Neural progenitor cell (in vitro differentiated cells): ENCODE data around the gene C22orf15. TPM values are rescaled to one million over a fixed set of nuclear protein-coding genes. Genes with fewer than 3 reads are reported as not detected.

ENCODE experiments used
- DNase-seq: peaks from one replicate; pipeline ENCODE4 v3.0.0-alpha.2; 2016; ENCODE audit warnings: low spot score
- H2AFZ ChIP-seq: fragments of 200-600 bp; sonication (generic); replicated peaks from 2 replicates; pipeline ENCODE4 v1.6.1; 2016; ENCODE audit warnings: antibody characterized with exemption
- H3F3A ChIP-seq: fragments of 200-600 bp; sonication (generic); 2 replicates; pipeline ENCODE4 v1.6.1; 2016; ENCODE audit warnings: antibody characterized with exemption, low read depth
- H3K27ac ChIP-seq: fragments of 200-600 bp; sonication (generic); 2 replicates; pipeline ENCODE4 v1.5.1; 2016; ENCODE audit warnings: mild to moderate bottlenecking
- H3K27me3 ChIP-seq: fragments of 200-600 bp; sonication (generic); 2 replicates; pipeline ENCODE4 v1.6.1; 2016; ENCODE audit warnings: mild to moderate bottlenecking, moderate library complexity
- H3K36me3 ChIP-seq: fragments of 200-600 bp; sonication (generic); 2 replicates; pipeline ENCODE4 v1.5.1; 2016
- H3K4me1 ChIP-seq: fragments of 200-600 bp; sonication (generic); 2 replicates; pipeline ENCODE4 v1.6.1; 2016; ENCODE audit warnings: mixed run types
- H3K4me2 ChIP-seq: fragments of 200-600 bp; sonication (generic); 2 replicates; pipeline ENCODE4 v1.6.1; 2016
- H3K4me3 ChIP-seq: fragments of 200-600 bp; sonication (generic); 2 replicates; pipeline ENCODE4 v1.5.1; 2016
- H3K79me2 ChIP-seq: fragments of 200-600 bp; sonication (generic); 2 replicates; pipeline ENCODE4 v1.6.1; 2016; ENCODE audit warnings: low read depth
- H3K9ac ChIP-seq: fragments of 200-600 bp; sonication (generic); 2 replicates; pipeline ENCODE4 v1.6.1; 2016
- H3K9me3 ChIP-seq: fragments of 200-600 bp; sonication (generic); 2 replicates; pipeline ENCODE4 v1.5.1; 2016; ENCODE audit warnings: low read depth
- H4K20me1 ChIP-seq: fragments of 200-600 bp; sonication (generic); 2 replicates; pipeline ENCODE4 v1.6.1; 2016; ENCODE audit warnings: low read depth
- H3K27ac Mint-ChIP-seq: 3 replicates; pipeline ENCODE4 v1.8.0; 2021; ENCODE audit warnings: mixed read lengths
- H3K27me3 Mint-ChIP-seq: 2 replicates; pipeline ENCODE4 v1.8.0; 2022; ENCODE audit warnings: low read depth, mild to moderate bottlenecking, inconsistent platforms, moderate library complexity, mixed read lengths; ENCODE audit not compliant: insufficient read depth
- H3K36me3 Mint-ChIP-seq: 3 replicates; pipeline ENCODE4 v1.8.0; 2021; ENCODE audit warnings: mixed read lengths
- H3K4me1 Mint-ChIP-seq: 3 replicates; pipeline ENCODE4 v1.8.0; 2021; ENCODE audit warnings: mixed read lengths
- H3K4me3 Mint-ChIP-seq: 3 replicates; pipeline ENCODE4 v1.8.0; 2021; ENCODE audit warnings: mild to moderate bottlenecking, moderate library complexity, mixed read lengths
- H3K9me3 Mint-ChIP-seq: 3 replicates; pipeline ENCODE4 v1.8.0; 2020; ENCODE audit warnings: mixed read lengths
- EZH2 ChIP-seq: fragments of 200-600 bp; sonication (generic); IDR thresholded peaks from 2 replicates; pipeline ENCODE4 v1.6.1; 2017; ENCODE audit warnings: antibody characterized with exemption, mild to moderate bottlenecking, moderate library complexity
- EZH2phosphoT487 ChIP-seq: fragments of 200-600 bp; sonication (generic); IDR thresholded peaks from 2 replicates; pipeline ENCODE4 v1.6.1; 2017; ENCODE audit warnings: antibody characterized with exemption
- total RNA-seq: library from RNA; depleted of rRNA; stranded (reverse); fragments of >200 nt; gene quantifications from 2 replicates; pipeline ENCODE4 v1.2.3, GENCODE V29; 2015; ENCODE audit warnings: low replicate concordance
- TF ChIP-seq, protein P1 (sequence below): fragments of 200-600 bp; sonication (generic); IDR thresholded peaks from 2 replicates; pipeline ENCODE4 v1.5.1; 2017; ENCODE audit warnings: antibody characterized with exemption, mild to moderate bottlenecking

C22orf15 gene
- total RNA-seq, 1 donor from 2014 or later, result 0.56 TPM

DNA sequence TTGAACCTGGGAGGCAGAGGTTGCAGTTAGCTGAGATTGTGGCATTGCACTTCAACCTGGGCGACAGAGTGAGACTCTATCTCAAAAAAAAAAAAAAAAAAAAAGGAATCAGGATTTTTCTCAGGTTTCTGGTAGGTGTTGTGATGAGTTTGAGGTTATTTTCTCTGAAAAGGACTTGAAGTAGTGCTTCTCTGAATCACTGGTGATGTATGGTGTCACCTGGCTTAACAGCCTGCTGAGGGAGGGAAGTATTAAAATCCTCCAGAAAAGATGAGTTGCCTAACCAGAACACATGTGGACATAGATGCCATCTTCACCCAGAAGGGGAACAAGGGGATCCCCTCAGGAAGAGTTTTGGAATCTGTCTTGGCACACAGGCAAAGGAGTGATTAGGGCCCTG is 44.0 kb downstream of the C22orf15 start:
- Mint-ChIP-seq H3K9me3 (no peaks in the 10 kb centered on the region), H3K36me3 (peaks cover 42% of the 10 kb centered on the region), H3K4me1 (no peaks in the 10 kb centered on the region), H3K27me3 (no peaks in the 10 kb centered on the region), H3K27ac (no peak overlapping the region), H3K4me3 (no peak overlapping the region)
- Histone ChIP-seq H3K79me2 (no peaks in the 10 kb centered on the region), H3K27ac (no peak overlapping the region), H3F3A (no peaks in the 10 kb centered on the region), H3K4me3 (no peak overlapping the region), H3K9me3 (no peaks in the 10 kb centered on the region), H3K4me2 (no peak overlapping the region), H4K20me1 (no peaks in the 10 kb centered on the region), H3K4me1 (no peaks in the 10 kb centered on the region), H2AFZ (no peak overlapping the region), H3K9ac (no peak overlapping the region), H3K27me3 (no peaks in the 10 kb centered on the region), H3K36me3 (peaks cover 8% of the 10 kb centered on the region)
- TF ChIP-seq EZH2 (no peak), EZH2phosphoT487 (no peak)
- TF ChIP-seq, protein P1, sequence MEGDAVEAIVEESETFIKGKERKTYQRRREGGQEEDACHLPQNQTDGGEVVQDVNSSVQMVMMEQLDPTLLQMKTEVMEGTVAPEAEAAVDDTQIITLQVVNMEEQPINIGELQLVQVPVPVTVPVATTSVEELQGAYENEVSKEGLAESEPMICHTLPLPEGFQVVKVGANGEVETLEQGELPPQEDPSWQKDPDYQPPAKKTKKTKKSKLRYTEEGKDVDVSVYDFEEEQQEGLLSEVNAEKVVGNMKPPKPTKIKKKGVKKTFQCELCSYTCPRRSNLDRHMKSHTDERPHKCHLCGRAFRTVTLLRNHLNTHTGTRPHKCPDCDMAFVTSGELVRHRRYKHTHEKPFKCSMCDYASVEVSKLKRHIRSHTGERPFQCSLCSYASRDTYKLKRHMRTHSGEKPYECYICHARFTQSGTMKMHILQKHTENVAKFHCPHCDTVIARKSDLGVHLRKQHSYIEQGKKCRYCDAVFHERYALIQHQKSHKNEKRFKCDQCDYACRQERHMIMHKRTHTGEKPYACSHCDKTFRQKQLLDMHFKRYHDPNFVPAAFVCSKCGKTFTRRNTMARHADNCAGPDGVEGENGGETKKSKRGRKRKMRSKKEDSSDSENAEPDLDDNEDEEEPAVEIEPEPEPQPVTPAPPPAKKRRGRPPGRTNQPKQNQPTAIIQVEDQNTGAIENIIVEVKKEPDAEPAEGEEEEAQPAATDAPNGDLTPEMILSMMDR, result no peak
- no peak for DNase-seq

DNA sequence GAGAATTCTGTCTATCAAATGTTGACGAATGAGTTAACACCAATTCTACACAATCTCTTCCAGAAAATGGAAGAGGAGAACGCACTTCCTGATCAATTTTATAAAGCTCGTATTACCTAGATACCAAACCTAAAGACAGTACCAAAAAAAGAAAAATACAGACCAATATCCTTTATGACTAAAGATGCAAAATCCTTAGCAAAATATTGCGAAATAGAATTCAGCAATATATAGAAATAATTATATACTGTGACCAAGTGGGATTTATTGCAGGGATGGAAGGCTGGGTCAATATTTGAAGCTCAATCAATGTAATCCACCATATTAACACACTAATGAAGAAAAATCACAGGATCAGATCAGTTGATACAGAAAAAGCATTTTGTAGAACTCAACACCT is 49.6 kb downstream of the C22orf15 start:
- no peaks in the 10 kb centered on the region for H3K9me3 ChIP-seq
- peaks cover 39% of the 10 kb centered on the region for H3K36me3 Mint-ChIP-seq
- H3K4me2 ChIP-seq, result no peak overlapping the region
- H3K4me1 ChIP-seq, result no peaks in the 10 kb centered on the region
- H3F3A ChIP-seq, result no peaks in the 10 kb centered on the region
- H3K27me3 ChIP-seq, result no peaks in the 10 kb centered on the region
- H3K4me3 ChIP-seq, result no peak overlapping the region
- no peaks in the 10 kb centered on the region for H3K4me1 Mint-ChIP-seq
- no peak overlapping the region for H3K4me3 Mint-ChIP-seq
- H4K20me1 ChIP-seq, result no peaks in the 10 kb centered on the region
- H3K79me2 ChIP-seq, result no peaks in the 10 kb centered on the region
- H3K9ac ChIP-seq, result no peak overlapping the region
- no peaks in the 10 kb centered on the region for H3K36me3 ChIP-seq
- no peak overlapping the region for H3K27ac Mint-ChIP-seq
- H3K27me3 Mint-ChIP-seq, result peaks cover 4% of the 10 kb centered on the region
- H2AFZ ChIP-seq, result no peak overlapping the region
- TF ChIP-seq EZH2phosphoT487, result no peak
- no peak overlapping the region for H3K27ac ChIP-seq
- no peak for DNase-seq
- H3K9me3 Mint-ChIP-seq, result no peaks in the 10 kb centered on the region

Other genes with a start within 250 kb of the C22orf15 start
- not detected in 2 replicates for gene IGLL1, start 182.7 kb upstream of the C22orf15 start, total RNA-seq
- not detected in 2 replicates for gene DRICH1, start 130.7 kb upstream of the C22orf15 start, total RNA-seq
- not detected in 2 replicates for gene RGL4, start 72.0 kb upstream of the C22orf15 start, total RNA-seq
- gene ZNF70, start 11.9 kb upstream of the C22orf15 start, total RNA-seq, result 3.9 and 4.6 TPM in 2 replicates
- not detected in 2 replicates for gene VPREB3, start 8.6 kb upstream of the C22orf15 start, total RNA-seq
- gene CHCHD10, start 5.0 kb downstream of the C22orf15 start, total RNA-seq, result 0.53 and 9.1 TPM in 2 replicates
- 4.1 and 13.7 TPM in 2 replicates for gene MMP11, start 9.9 kb downstream of the C22orf15 start, total RNA-seq
- 151 and 170 TPM in 2 replicates for gene SMARCB1, start 24.0 kb downstream of the C22orf15 start, total RNA-seq
- 1.1 and 7.7 TPM in 2 replicates for gene DERL3, start 76.0 kb downstream of the C22orf15 start, total RNA-seq
- gene SLC2A11, start 94.9 kb downstream of the C22orf15 start, total RNA-seq, result 3.8 and 12.1 TPM in 2 replicates
- gene MIF, start 131.4 kb downstream of the C22orf15 start, total RNA-seq, result 132 and 552 TPM in 2 replicates
- 0.19 TPM in 1 of 2 replicates, not detected in the other for gene GSTT2B, start 198.2 kb downstream of the C22orf15 start, total RNA-seq
- gene DDTL, start 203.9 kb downstream of the C22orf15 start, total RNA-seq, result not detected in 2 replicates
- 34.5 and 85.3 TPM in 2 replicates for gene DDT, start 211.5 kb downstream of the C22orf15 start, total RNA-seq
- not detected in 2 replicates for gene GSTT2, start 217.1 kb downstream of the C22orf15 start, total RNA-seq
- not detected in 2 replicates for gene GSTT4, start 242.5 kb downstream of the C22orf15 start, total RNA-seq
- 35.6 and 52.7 TPM in 2 replicates for gene CABIN1, start 248.3 kb downstream of the C22orf15 start, total RNA-seq